ENCODE measurements around the gene DIS3L2. TPM values are rescaled to one million over a fixed set of nuclear protein-coding genes. Genes with fewer than 3 reads are reported as not detected.

DIS3L2 gene
- total RNA-seq, 1 experiment from 2014 or later = 15.8 TPM

DNA sequence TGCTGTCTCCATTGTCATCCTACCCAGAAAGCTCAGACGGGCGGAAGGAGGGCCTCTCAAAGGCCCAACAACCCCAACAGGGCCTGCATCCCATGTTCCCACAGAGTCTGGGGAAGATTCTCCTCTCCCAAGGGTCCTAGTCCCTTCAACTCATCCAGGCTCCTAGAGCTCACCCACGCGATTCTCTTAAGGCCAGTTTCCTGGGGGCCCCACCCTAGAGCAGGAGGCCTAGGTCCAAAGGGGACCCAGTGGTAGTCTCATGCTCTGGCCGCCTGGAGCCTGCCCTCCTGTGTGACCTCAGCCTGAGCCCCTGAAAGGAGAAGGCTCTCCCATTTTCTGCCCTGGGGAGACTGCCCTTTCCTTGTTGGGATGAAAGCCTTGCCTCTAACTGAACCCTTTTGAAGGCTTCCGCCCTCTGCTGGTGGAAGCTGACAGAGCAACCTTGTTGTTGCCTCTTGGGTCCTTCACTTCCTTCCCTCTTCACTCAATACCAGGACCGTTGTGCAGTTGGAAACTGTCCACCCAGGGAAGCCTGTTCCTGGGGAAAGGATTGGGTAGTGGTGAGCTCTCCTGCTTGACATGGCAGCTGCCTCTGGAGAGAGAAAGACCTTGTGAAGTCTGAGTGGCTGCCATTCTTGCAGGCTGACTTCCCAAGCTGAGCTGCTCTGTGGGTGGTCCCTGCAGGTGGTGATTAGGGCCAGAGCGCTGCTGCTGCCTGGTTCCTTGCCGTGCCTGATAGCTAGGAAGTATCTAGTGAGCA, 331.1 kb downstream of the DIS3L2 start:
- Histone ChIP-seq H3K9me3 (ENCODE audit: low read length) (no peaks in the 10 kb centered on the region), H2AFZ (ENCODE audit: low read length) (no peak overlapping the region), H3K27ac (ENCODE audit: low read length) (no peak overlapping the region), H3K27me3 (ENCODE audit: low read length) (no peaks in the 10 kb centered on the region), H3K36me3 (ENCODE audit: insufficient read depth, low read length) (no peaks in the 10 kb centered on the region), H4K20me1 (ENCODE audit: insufficient read depth, low read depth, low read length) (0 out of 2 replicates have a peak, but pooled peaks cover 4% of the 10 kb centered on the region), H3K9ac (ENCODE audit: low read length) (no peak overlapping the region), H3K79me2 (ENCODE audit: low read length) (no peaks in the 10 kb centered on the region), H3K4me3 (ENCODE audit: low read length) (no peak overlapping the region), H3K4me1 (ENCODE audit: low read length) (no peaks in the 10 kb centered on the region), H3K4me2 (ENCODE audit: low read depth, low read length, poor library complexity, severe bottlenecking) (no peak overlapping the region), H3K9me2 (replicated peaks; ENCODE audit: insufficient read depth, low read length) (no peaks in the 10 kb centered on the region)
- DNase-seq = peak; percentile 83

DNA sequence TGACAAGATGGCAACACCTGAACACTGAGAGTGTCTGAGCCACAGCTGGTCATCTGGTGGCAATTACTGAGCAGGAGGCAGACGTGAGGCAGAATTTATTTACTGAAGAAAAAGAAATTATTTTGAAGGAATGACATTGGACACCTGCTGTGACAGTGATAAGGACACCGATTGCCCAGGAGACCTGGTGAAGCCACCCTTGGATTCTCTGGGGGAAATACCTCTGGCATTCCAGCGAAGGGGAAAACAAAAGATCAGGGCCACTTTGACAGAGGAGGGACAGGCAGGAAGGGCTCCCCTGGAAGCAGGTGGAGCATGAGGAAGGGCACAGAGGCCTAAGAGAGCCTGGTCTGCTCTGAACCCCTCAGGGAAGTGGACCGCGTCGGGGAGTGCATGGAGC, 331.7 kb downstream of the DIS3L2 start:
- Histone ChIP-seq H3K9me3 (ENCODE audit: low read length) (no peaks in the 10 kb centered on the region), H4K20me1 (ENCODE audit: insufficient read depth, low read depth, low read length) (0 out of 2 replicates have a peak, but pooled peaks cover 4% of the 10 kb centered on the region), H3K36me3 (ENCODE audit: insufficient read depth, low read length) (no peaks in the 10 kb centered on the region), H3K4me1 (ENCODE audit: low read length) (no peaks in the 10 kb centered on the region), H3K27me3 (ENCODE audit: low read length) (no peaks in the 10 kb centered on the region), H3K4me3 (ENCODE audit: low read length) (no peak overlapping the region), H3K9ac (ENCODE audit: low read length) (no peak overlapping the region), H3K4me2 (ENCODE audit: low read depth, low read length, poor library complexity, severe bottlenecking) (no peak overlapping the region), H3K27ac (ENCODE audit: low read length) (no peak overlapping the region), H3K9me2 (replicated peaks; ENCODE audit: insufficient read depth, low read length) (no peaks in the 10 kb centered on the region), H2AFZ (ENCODE audit: low read length) (no peak overlapping the region), H3K79me2 (ENCODE audit: low read length) (no peaks in the 10 kb centered on the region)
- DNase-seq = no peak

DNA sequence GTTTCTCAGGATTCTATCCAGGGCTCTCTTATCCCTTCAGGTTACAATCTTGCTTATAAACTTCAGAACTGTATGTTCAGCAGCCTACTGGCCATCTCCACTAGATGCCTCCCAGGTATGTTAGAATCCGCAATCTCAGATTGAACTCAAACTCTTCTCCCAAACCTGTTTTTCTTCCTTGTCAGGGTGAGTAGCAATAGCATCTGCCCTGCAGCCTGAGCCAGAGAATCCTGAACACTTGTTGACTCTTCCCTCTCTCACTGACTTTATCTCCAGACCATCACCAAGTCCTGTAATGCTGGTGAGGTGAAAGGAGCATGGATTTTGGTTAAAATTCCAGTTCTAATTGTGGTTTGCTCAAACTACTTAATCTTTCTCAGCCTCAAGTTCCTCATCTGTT, 334.5 kb downstream of the DIS3L2 start:
- Histone ChIP-seq H3K9ac (ENCODE audit: low read length) (no peak overlapping the region), H4K20me1 (ENCODE audit: insufficient read depth, low read depth, low read length) (0 out of 2 replicates have a peak, but pooled peaks cover 4% of the 10 kb centered on the region), H3K4me2 (ENCODE audit: low read depth, low read length, poor library complexity, severe bottlenecking) (no peak overlapping the region), H3K27me3 (ENCODE audit: low read length) (no peaks in the 10 kb centered on the region), H2AFZ (ENCODE audit: low read length) (no peak overlapping the region), H3K9me2 (replicated peaks; ENCODE audit: insufficient read depth, low read length) (no peaks in the 10 kb centered on the region), H3K9me3 (ENCODE audit: low read length) (no peaks in the 10 kb centered on the region), H3K4me3 (ENCODE audit: low read length) (no peak overlapping the region), H3K36me3 (ENCODE audit: insufficient read depth, low read length) (no peaks in the 10 kb centered on the region), H3K79me2 (ENCODE audit: low read length) (no peaks in the 10 kb centered on the region), H3K4me1 (ENCODE audit: low read length) (no peaks in the 10 kb centered on the region), H3K27ac (ENCODE audit: low read length) (no peak overlapping the region)
- DNase-seq = no peak

DNA sequence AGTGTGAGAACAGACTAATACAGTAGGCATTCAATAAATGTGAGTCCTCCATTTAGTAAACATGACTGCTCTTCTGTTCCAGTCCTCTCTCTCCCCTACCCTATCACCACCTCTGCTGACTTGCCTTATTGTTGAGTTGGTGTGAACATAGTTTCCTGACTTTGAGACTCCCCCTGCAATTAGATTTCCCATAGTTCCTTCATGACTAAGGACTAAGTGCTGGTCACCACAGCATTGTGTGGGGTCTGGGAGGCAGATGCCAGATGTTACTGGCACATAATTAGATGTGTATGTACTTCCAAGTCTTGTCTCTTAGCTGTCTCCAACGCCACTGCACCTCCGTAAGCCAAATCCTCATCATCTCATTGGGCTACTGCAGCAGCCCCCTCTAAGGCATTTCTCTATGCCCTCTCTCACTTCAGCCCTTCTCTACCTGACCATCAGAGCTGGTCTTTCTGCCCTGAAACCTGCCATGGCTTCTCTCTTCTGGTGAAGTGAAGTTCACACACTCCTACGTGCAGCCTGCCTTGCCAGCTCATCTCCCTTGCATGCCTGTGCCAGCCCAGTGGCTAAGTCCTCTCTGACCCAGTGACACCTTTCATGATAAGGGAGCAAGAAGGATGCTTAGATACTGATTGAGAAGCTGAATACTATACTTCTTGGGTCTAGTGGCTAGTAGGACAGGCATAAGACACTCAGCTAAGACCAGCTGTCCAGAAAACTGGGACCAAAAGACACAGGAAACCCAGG, 335.4 kb downstream of the DIS3L2 start:
- Histone ChIP-seq H3K36me3 (ENCODE audit: insufficient read depth, low read length) (no peaks in the 10 kb centered on the region), H3K9me3 (ENCODE audit: low read length) (no peaks in the 10 kb centered on the region), H4K20me1 (ENCODE audit: insufficient read depth, low read depth, low read length) (0 out of 2 replicates have a peak, but pooled peaks cover 4% of the 10 kb centered on the region), H3K9me2 (replicated peaks; ENCODE audit: insufficient read depth, low read length) (no peaks in the 10 kb centered on the region), H3K4me1 (ENCODE audit: low read length) (no peaks in the 10 kb centered on the region), H3K27me3 (ENCODE audit: low read length) (no peaks in the 10 kb centered on the region), H2AFZ (ENCODE audit: low read length) (no peak overlapping the region), H3K27ac (ENCODE audit: low read length) (no peak overlapping the region), H3K9ac (ENCODE audit: low read length) (no peak overlapping the region), H3K79me2 (ENCODE audit: low read length) (no peaks in the 10 kb centered on the region), H3K4me3 (ENCODE audit: low read length) (no peak overlapping the region), H3K4me2 (ENCODE audit: low read depth, low read length, poor library complexity, severe bottlenecking) (no peak overlapping the region)
- DNase-seq = no peak

DNA sequence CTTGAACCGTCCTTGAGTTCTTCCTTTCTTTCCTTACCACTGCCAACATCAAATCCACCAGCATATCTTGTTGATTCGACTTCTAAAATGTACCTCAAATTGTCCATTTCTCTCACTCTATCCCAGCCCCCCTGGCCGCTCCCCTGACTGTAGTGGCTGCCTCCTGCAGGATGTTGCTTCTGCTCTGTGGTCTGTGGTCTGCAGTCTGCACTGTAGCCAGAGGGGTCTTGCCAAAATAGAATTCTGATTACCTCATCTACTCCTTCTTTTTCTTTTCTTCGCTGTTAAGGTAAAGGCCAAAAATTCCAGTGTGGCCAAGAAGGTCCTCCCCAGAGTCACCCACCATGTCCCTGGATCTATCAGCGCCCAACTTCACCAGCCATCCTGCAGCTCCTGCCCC, 337.6 kb downstream of the DIS3L2 start:
- DNase-seq = no peak
- no peak overlapping the region for H3K4me3 ChIP-seq (ENCODE audit: low read length)

DNA sequence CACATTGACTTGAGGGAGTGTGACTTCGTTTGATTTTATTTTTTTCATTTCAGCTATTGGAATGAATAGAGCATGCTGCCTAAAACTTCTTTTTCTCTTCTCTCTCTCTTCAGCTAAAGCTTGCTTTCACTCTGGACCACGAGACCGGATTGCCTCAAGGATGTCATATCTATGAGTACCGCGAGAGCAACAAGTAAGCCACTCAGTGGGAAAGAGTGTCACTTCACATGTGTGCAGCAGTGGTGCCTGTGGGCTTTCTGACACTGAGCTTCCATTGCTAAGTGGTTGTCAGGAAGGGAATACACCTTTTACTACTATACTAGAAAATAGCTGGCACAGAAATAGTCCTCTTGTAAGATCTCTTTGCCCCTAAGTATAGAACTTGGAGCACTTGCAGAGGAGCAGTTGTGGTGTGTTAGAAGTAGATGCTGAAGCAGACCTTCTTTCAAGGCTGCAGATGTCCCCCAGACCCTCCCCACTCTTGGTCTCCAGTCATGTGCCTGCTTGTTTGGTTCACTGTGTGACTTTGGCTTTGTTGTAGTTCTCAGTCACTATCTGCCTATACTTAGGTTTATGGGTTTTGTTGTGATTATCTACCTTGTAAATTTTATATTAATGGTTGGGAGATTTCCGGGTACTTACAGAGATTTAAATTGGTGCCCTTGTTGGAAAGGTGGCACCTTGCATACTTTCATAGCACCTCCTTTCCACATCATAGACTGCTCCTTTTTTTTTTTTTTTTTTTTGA, 338.6 kb downstream of the DIS3L2 start:
- Histone ChIP-seq H3K9me2 (replicated peaks; ENCODE audit: insufficient read depth, low read length) (no peaks in the 10 kb centered on the region), H2AFZ (ENCODE audit: low read length) (no peak overlapping the region), H3K36me3 (ENCODE audit: insufficient read depth, low read length) (no peaks in the 10 kb centered on the region), H3K4me3 (ENCODE audit: low read length) (no peak overlapping the region), H3K4me2 (ENCODE audit: low read depth, low read length, poor library complexity, severe bottlenecking) (no peak overlapping the region), H3K4me1 (ENCODE audit: low read length) (no peaks in the 10 kb centered on the region), H3K9ac (ENCODE audit: low read length) (no peak overlapping the region), H3K27ac (ENCODE audit: low read length) (no peak overlapping the region), H3K27me3 (ENCODE audit: low read length) (no peaks in the 10 kb centered on the region), H4K20me1 (ENCODE audit: insufficient read depth, low read depth, low read length) (no peaks in the 10 kb centered on the region), H3K9me3 (ENCODE audit: low read length) (no peaks in the 10 kb centered on the region), H3K79me2 (ENCODE audit: low read length) (no peaks in the 10 kb centered on the region)
- DNase-seq = no peak

More for the DNA sequence above, 337.6 kb downstream of the DIS3L2 start:
- H4K20me1 ChIP-seq (ENCODE audit: insufficient read depth, low read depth, low read length) = no peaks in the 10 kb centered on the region
- H3K27me3 ChIP-seq (ENCODE audit: low read length) = no peaks in the 10 kb centered on the region
- no peak overlapping the region for H3K4me2 ChIP-seq (ENCODE audit: low read depth, low read length, poor library complexity, severe bottlenecking)
- no peaks in the 10 kb centered on the region for H3K9me3 ChIP-seq (ENCODE audit: low read length)
- H3K27ac ChIP-seq (ENCODE audit: low read length) = no peak overlapping the region
- H3K36me3 ChIP-seq (ENCODE audit: insufficient read depth, low read length) = no peaks in the 10 kb centered on the region
- no peaks in the 10 kb centered on the region for H3K4me1 ChIP-seq (ENCODE audit: low read length)
- no peak overlapping the region for H3K9ac ChIP-seq (ENCODE audit: low read length)
- H2AFZ ChIP-seq (ENCODE audit: low read length) = no peak overlapping the region
- no peaks in the 10 kb centered on the region for H3K79me2 ChIP-seq (ENCODE audit: low read length)
- H3K9me2 ChIP-seq (replicated peaks; ENCODE audit: insufficient read depth, low read length) = no peaks in the 10 kb centered on the region

DNA sequence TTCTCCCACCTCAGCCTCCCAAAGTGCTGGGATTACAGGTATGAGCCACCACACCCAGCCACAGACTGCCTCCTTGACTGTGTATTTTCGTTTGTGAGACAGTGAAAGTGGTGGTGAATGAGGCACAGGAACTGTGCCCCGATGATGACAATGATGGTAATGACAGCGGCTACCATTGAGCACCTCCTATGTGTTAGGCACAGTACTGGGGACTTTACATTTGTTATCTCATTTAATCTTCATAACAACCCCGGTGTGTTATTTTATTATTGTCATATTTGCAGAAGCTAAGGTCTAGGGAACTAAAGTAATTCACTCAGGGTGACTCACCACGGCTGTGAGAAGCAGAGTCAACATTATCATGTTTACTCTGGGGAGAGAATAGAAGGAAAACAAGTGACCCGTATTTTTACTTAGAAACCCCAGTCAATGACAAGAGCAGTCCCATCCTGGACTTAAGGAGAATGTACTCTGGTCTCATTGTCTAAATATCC, 339.4 kb downstream of the DIS3L2 start:
- no peak overlapping the region for H3K9ac ChIP-seq (ENCODE audit: low read length)

DNA sequence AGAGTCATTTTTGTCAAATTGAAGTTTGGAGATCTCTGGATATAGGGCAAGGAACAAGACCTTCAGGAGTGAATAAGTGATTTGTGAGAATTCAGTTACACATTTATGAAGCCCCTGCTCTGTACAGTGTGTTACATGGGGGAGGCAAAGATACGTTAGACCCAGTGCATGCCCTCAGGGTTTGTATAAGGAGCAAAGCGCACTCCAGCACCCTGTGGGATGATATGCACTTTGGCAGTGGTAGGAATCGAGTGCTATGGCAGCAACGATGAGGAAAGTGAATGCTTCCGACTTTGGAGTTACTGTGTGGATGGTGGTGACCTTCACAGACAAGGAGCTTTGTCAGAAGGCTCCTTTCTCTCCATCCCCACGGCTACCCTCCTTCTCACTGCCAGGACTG, 342.7 kb downstream of the DIS3L2 start:
- Histone ChIP-seq H3K4me2 (ENCODE audit: low read depth, low read length, poor library complexity, severe bottlenecking) (no peak overlapping the region), H3K27ac (ENCODE audit: low read length) (no peak overlapping the region), H3K9me2 (replicated peaks; ENCODE audit: insufficient read depth, low read length) (no peaks in the 10 kb centered on the region), H3K9ac (ENCODE audit: low read length) (no peak overlapping the region), H4K20me1 (ENCODE audit: insufficient read depth, low read depth, low read length) (no peaks in the 10 kb centered on the region), H2AFZ (ENCODE audit: low read length) (no peak overlapping the region), H3K36me3 (ENCODE audit: insufficient read depth, low read length) (no peaks in the 10 kb centered on the region), H3K4me1 (ENCODE audit: low read length) (no peaks in the 10 kb centered on the region), H3K4me3 (ENCODE audit: low read length) (no peak overlapping the region), H3K27me3 (ENCODE audit: low read length) (no peaks in the 10 kb centered on the region), H3K9me3 (ENCODE audit: low read length) (no peaks in the 10 kb centered on the region), H3K79me2 (ENCODE audit: low read length) (no peaks in the 10 kb centered on the region)
- DNase-seq = no peak

More for the DNA sequence above, 339.4 kb downstream of the DIS3L2 start:
- Histone ChIP-seq H3K4me3 (ENCODE audit: low read length) (no peak overlapping the region), H2AFZ (ENCODE audit: low read length) (no peak overlapping the region), H3K27me3 (ENCODE audit: low read length) (no peaks in the 10 kb centered on the region), H3K36me3 (ENCODE audit: insufficient read depth, low read length) (no peaks in the 10 kb centered on the region), H4K20me1 (ENCODE audit: insufficient read depth, low read depth, low read length) (no peaks in the 10 kb centered on the region), H3K9me3 (ENCODE audit: low read length) (no peaks in the 10 kb centered on the region), H3K4me1 (ENCODE audit: low read length) (no peaks in the 10 kb centered on the region), H3K27ac (ENCODE audit: low read length) (no peak overlapping the region), H3K79me2 (ENCODE audit: low read length) (no peaks in the 10 kb centered on the region), H3K4me2 (ENCODE audit: low read depth, low read length, poor library complexity, severe bottlenecking) (no peak overlapping the region), H3K9me2 (replicated peaks; ENCODE audit: insufficient read depth, low read length) (no peaks in the 10 kb centered on the region)
- no peak for DNase-seq

Data from Karpas-422 (cell line).